Esophagus squamous epithelium (tissue), 5 donors: ENCODE results near the gene DUSP2. TPM values are rescaled to one million over a fixed set of nuclear protein-coding genes. Genes with fewer than 3 reads are reported as not detected.

Source experiments
- DNase-seq: peaks from one replicate; lab custom pipeline; 2025; lab: John Stamatoyannopoulos, UW
- H3K27ac ChIP-seq, 4 donors: fragments of 200-600 bp; sonication (generic); one replicate each; pipeline ENCODE4 v1.5.1; 2016 to 2019; ENCODE audit warnings: mild to moderate bottlenecking in 1 of 4
- H3K27me3 ChIP-seq, 4 donors: fragments of 200-600 bp; sonication (generic); 1 replicate in 3 of 4; 2 replicates in 1 of 4; pipeline versions ENCODE4 v1.5.1 to v1.6.0; 2017 to 2021; ENCODE audit warnings: antibody characterized with exemption in 1 of 4
- H3K36me3 ChIP-seq, 3 donors: fragments of 200-600 bp; sonication (generic); one replicate each; pipeline ENCODE4 v1.5.1; 2016 to 2019
- H3K4me1 ChIP-seq, 3 donors: fragments of 200-600 bp; sonication (generic); one replicate each; pipeline ENCODE4 v1.5.1; 2017 to 2019
- H3K4me3 ChIP-seq, 4 donors: fragments of 200-600 bp; sonication (generic); 1 replicate in 3 of 4; 2 replicates in 1 of 4; pipeline ENCODE4 v1.5.1; 2016 to 2019; ENCODE audit warnings: mild to moderate bottlenecking in 2 of 4, moderate library complexity in 1 of 4
- H3K9me3 ChIP-seq, 3 donors: fragments of 200-600 bp; sonication (generic); one replicate each; pipeline ENCODE4 v1.5.1; 2016 to 2019
- CTCF ChIP-seq, 6 experiments: fragments of 450-650 bp in 4 of 6; fragments of 200-600 bp in 2 of 6; sonication (generic) in 2 of 6; IDR thresholded peaks; one replicate each; pipeline ENCODE4 v1.5.1; 2016 to 2019; ENCODE audit warnings: antibody characterized with exemption in 6 of 6, mild to moderate bottlenecking in 4 of 6, moderate library complexity in 4 of 6
- POLR2A ChIP-seq, 4 donors: fragments of 450-650 bp; IDR thresholded peaks; one replicate each; pipeline ENCODE4 v1.6.1; 2017; ENCODE audit warnings: antibody characterized with exemption in 4 of 4, mild to moderate bottlenecking in 4 of 4, moderate library complexity in 3 of 4
- WGBS, 2 donors: methylation state at CpG; one replicate each; pipeline ENCODE4 v1.1.5; 2018; 5-methylcytosine and 5-hydroxymethylcytosine counted together
- intact Hi-C: fragments of 100-400 bp; cut with DNase I; formaldehyde crosslinking; loops from one replicate; pipeline ENCODE4 v1.15.0; 2022
- total RNA-seq, 4 donors: library from RNA; depleted of rRNA; stranded (reverse); fragments of >200 nt; gene quantifications; one replicate each; pipeline ENCODE4 v1.1.0, GENCODE V29; 2016
- donor health status: DM: yes; HTN: yes; CAD: no.

Gene DUSP2
- total RNA-seq, 4 donors from 2014 or later: 1.5 to 10.3 (median 5.6) TPM

- DNase-seq: no peak
- Histone ChIP-seq H3K9me3 (no peaks in the 10 kb centered on the region), H3K27ac (no peak overlapping the region), H3K27me3 (peaks cover 0 to 19% (median 0%) of the 10 kb centered on the region in 4 donors), H3K36me3 (no peaks in the 10 kb centered on the region), H3K4me3 (no peak overlapping the region), H3K4me1 (no peaks in the 10 kb centered on the region)
- 88 to 97% methylated on average over 4 of the region's 4 CpGs for WGBS, 2 donors
- TF ChIP-seq CTCF (IDR thresholded peaks at IDR 0.05) (no peak), POLR2A (IDR thresholded peaks at IDR 0.05) (no peak)
- intact Hi-C loops: no loop called here
Measured at GRCh38 chr2:96130483-96130882, 14.8 kb downstream of the DUSP2 start.

GRCh38 chr2:96129528-96130120 is 15.6 kb downstream of the DUSP2 start:
- H3K4me3 ChIP-seq: no peak overlapping the region
- no peak overlapping the region for H3K27ac ChIP-seq
- peaks cover 0 to 27% (median 0%) of the 10 kb centered on the region in 4 donors for H3K27me3 ChIP-seq
- 66 to 83% methylated on average over 6 to 9 of the region's 16 CpGs for WGBS, 2 donors
- no peak for DNase-seq
- intact Hi-C loops: no loop called here
- H3K9me3 ChIP-seq: no peaks in the 10 kb centered on the region
- TF ChIP-seq CTCF (IDR thresholded peaks at IDR 0.05) (no peak), POLR2A (IDR thresholded peaks at IDR 0.05) (no peak)
- H3K4me1 ChIP-seq: no peaks in the 10 kb centered on the region
- no peaks in the 10 kb centered on the region for H3K36me3 ChIP-seq

GRCh38 chr2:96128456-96128855 is 16.8 kb downstream of the DUSP2 start:
- no peak for TF ChIP-seq CTCF (IDR thresholded peaks at IDR 0.05)
- no peak for TF ChIP-seq POLR2A (IDR thresholded peaks at IDR 0.05)
- no peaks in the 10 kb centered on the region for H3K36me3 ChIP-seq
- WGBS, 2 donors: 71 to 72% methylated on average over 6 of the region's 6 CpGs
- H3K27ac ChIP-seq: no peak overlapping the region
- H3K4me1 ChIP-seq: no peaks in the 10 kb centered on the region
- DNase-seq: no peak
- no peaks in the 10 kb centered on the region for H3K9me3 ChIP-seq
- intact Hi-C loops: no loop called here
- no peak overlapping the region for H3K4me3 ChIP-seq
- H3K27me3 ChIP-seq: peaks cover 0 to 20% (median 0%) of the 10 kb centered on the region in 4 donors

GRCh38 chr2:96124406-96125265 is 20.6 kb downstream of the DUSP2 start:
- Histone ChIP-seq H3K27ac (no peak overlapping the region), H3K4me1 (no peaks in the 10 kb centered on the region), H3K9me3 (no peaks in the 10 kb centered on the region), H3K27me3 (peaks cover 0 to 51% (median 3%) of the 10 kb centered on the region in 4 donors), H3K36me3 (no peaks in the 10 kb centered on the region), H3K4me3 (no peak overlapping the region)
- intact Hi-C loops: no loop called here
- TF ChIP-seq POLR2A (IDR thresholded peaks at IDR 0.05) (no peak), CTCF (IDR thresholded peaks at IDR 0.05) (no peak)
- DNase-seq: no peak
- WGBS, 2 donors: 82 to 94% methylated on average over 10 to 12 of the region's 14 CpGs

GRCh38 chr2:96123936-96124335 is 21.3 kb downstream of the DUSP2 start:
- Histone ChIP-seq H3K9me3 (no peaks in the 10 kb centered on the region), H3K27ac (no peak overlapping the region), H3K4me3 (no peak overlapping the region), H3K36me3 (no peaks in the 10 kb centered on the region), H3K27me3 (peaks cover 0 to 58% (median 3%) of the 10 kb centered on the region in 4 donors), H3K4me1 (no peaks in the 10 kb centered on the region)
- DNase-seq: no peak
- WGBS, 2 donors: 91% methylated on average over 6 of the region's 11 CpGs; no CpG with 5 or more reads in 1 of the 2 donors
- TF ChIP-seq POLR2A (IDR thresholded peaks at IDR 0.05) (no peak), CTCF (IDR thresholded peaks at IDR 0.05) (no peak)
- intact Hi-C loops: no loop called here
